ENCODE measurements around the gene ABLIM3. TPM values are rescaled to one million over a fixed set of nuclear protein-coding genes. Genes with fewer than 3 reads are reported as not detected.

Gene ABLIM3
- total RNA-seq, 1 donor from 2014 or later: 131 TPM

- ATAC-seq (ENCODE audit: poor library complexity): no peak
These were observed 86.0 kb downstream of the ABLIM3 start for GRCh38 chr5:149227168-149227826.

GRCh38 chr5:149228618-149229297 is 87.5 kb downstream of the ABLIM3 start:
- peak; percentile 85 for ATAC-seq (ENCODE audit: poor library complexity)
- intact Hi-C loops (cut with DNase I): no loop called here
- no peak for DNase-seq

More at GRCh38 chr5:149227168-149227826, 86.0 kb downstream of the ABLIM3 start:
- no peak for DNase-seq
- intact Hi-C loops (cut with DNase I): no loop called here

DNA sequence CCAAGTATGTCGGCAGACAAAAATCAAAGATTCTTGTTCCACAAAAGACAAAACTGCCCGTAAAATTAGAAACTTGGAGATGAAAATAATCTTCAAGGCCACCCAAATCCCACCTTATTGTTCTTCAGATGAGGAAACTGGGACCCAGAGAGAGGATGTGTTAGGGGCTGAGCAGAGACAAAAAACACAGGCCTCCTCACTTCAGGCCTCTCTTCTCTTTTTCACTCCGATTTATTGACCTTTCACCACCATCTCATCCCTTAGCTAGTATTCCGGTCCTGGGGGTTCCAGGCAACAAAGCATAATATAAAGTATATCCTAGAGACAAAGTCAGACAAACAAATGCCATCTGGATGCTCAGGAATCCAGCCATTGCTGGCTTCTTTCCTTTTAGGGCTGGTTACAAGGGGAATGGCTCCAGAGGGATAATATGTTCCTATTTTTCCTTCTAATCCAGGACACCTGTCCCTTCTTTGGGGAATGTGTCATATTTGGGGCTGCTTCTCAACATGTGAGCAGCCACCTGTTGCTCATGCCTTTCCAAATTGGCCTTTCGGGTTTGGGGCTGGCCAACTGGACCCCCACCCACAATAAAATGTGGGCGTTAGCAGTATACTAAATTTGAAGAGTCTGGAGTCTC is 88.1 kb downstream of the ABLIM3 start:
- intact Hi-C loops (cut with DNase I): no loop called here
- ATAC-seq (ENCODE audit: poor library complexity) (no peak), DNase-seq (no peak)

GRCh38 chr5:149235841-149236240 is 94.5 kb downstream of the ABLIM3 start:
- ATAC-seq (ENCODE audit: poor library complexity): peak; percentile 94
- intact Hi-C loops (cut with DNase I): no loop called here
- DNase-seq: peak; percentile 55

GRCh38 chr5:149237662-149238061 is 96.4 kb downstream of the ABLIM3 start:
- no peak for DNase-seq
- no peak for ATAC-seq (ENCODE audit: poor library complexity)
- intact Hi-C loops (cut with DNase I): no loop called here

- DNase-seq (no peak), ATAC-seq (ENCODE audit: poor library complexity) (no peak)
- intact Hi-C loops (cut with DNase I): no loop called here
These were observed 97.2 kb downstream of the ABLIM3 start for GRCh38 chr5:149238540-149238939.

- intact Hi-C loops (cut with DNase I): no loop called here
- ATAC-seq (ENCODE audit: poor library complexity) (no peak), DNase-seq (no peak)
These were observed 98.6 kb downstream of the ABLIM3 start for GRCh38 chr5:149239917-149240316.

GRCh38 chr5:149240354-149240998 is 99.2 kb downstream of the ABLIM3 start:
- ATAC-seq (ENCODE audit: poor library complexity): no peak
- DNase-seq: peak; percentile 59
- intact Hi-C loops (cut with DNase I): no loop called here

DNA sequence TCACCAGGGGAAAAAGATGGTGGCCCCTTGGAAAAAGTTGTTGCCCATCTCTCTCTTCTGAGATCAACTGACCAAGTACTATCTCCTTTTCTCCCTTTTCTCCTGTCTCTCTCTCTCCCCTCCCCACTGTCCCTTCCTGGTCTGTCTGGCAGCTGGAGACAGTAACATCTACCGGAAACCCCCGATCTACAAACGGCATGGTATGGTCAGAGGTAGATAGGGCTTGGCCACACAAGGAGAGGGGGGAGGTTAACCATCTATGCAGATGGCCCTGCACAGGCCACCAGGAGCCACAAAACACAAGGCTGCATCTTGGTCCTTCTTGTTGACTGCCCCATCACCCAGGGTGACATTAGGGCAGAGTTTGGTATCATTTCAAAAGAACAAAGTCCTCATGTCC is 101.0 kb downstream of the ABLIM3 start:
- intact Hi-C loops (cut with DNase I): no loop called here
- ATAC-seq (ENCODE audit: poor library complexity) (no peak), DNase-seq (no peak)

DNA sequence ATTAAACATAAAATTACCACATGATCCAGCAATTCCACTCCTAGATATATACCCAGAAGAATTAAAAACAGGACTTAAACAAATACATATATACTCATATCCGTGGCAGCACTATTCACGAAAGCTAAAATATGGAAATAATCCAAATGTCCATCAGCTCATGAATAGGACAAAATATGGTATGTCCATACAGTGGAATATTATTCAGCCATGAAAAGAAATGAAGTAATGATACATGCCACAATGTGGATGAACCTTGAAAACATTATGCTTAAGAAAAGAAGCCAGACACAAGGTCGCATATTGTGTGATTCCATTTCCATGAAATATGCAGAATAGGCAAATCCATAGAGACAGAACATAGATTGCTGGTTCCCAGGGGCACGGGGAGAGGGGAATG is 105.6 kb downstream of the ABLIM3 start:
- intact Hi-C loops (cut with DNase I): no loop called here
- no peak for ATAC-seq (ENCODE audit: poor library complexity)
- no peak for DNase-seq

GRCh38 chr5:149247726-149248125 is 106.4 kb downstream of the ABLIM3 start:
- DNase-seq: no peak
- ATAC-seq (ENCODE audit: poor library complexity): no peak
- intact Hi-C loops (cut with DNase I): no loop called here

- intact Hi-C loops (cut with DNase I): no loop called here
- no peak for ATAC-seq (ENCODE audit: poor library complexity)
- DNase-seq: no peak
These were observed 110.3 kb downstream of the ABLIM3 start for GRCh38 chr5:149251546-149251945.

GRCh38 chr5:149254506-149254905 is 113.2 kb downstream of the ABLIM3 start:
- ATAC-seq (ENCODE audit: poor library complexity) (no peak), DNase-seq (no peak)
- intact Hi-C loops (cut with DNase I): no loop called here

DNA sequence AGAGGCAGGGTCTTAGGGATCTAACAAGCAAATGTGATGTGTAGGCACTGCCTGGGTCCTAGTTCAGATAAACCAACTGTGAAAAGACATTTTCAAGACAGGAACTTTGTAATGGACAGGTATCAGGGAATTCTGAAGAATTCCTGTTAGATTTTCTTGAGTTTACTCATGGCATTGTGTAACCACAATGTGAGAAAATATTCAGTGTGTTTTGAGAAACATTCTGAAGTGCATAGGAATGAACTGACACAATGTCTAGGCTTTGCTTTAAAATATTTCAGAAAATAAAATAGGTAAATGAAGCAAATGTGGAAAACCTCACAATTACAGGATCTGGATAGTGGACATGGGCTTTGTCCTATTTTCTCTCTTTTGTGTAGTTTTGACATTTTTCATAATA is 115.2 kb downstream of the ABLIM3 start:
- intact Hi-C loops (cut with DNase I): no loop called here
- ATAC-seq (ENCODE audit: poor library complexity) (no peak), DNase-seq (no peak)

- DNase-seq (no peak), ATAC-seq (ENCODE audit: poor library complexity) (no peak)
- intact Hi-C loops (cut with DNase I): no loop called here
These were observed 115.8 kb downstream of the ABLIM3 start for GRCh38 chr5:149257131-149257530.

DNA sequence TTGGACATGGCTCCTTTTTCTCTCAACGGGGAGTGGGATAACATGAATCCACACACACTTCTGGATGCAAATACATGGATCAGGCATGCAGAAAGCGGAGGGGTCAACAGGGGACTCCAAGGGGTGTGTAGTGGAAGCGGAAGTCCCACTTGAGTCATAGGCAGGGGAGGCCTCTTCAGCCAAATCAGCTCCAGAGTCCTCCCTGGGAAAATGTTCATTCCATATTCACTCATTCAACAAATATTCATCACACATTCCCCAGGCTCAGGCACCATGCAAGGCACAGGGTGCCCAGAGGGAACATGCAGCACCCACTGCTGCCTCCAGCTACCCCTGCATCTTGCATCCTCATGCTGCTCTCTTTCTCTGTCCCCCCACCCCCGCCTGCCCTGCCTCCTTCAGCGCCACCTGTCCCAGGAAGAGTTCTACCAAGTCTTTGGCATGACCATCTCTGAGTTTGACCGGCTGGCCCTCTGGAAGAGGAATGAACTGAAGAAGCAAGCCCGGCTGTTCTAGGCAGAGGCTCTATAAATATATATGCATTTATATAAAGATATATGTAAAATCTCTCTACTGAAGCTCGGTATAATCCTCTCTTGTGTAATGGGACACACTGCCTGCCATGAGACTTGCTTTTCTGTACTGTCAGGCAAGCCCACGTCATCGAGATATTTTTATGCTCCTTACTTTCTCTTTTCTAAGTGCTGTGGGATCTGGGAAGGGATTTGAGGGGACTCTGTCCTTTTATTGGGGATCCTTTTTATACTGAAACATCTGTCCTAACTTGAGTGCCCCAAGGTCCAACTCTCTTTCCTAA is 116.8 kb downstream of the ABLIM3 start:
- intact Hi-C loops (cut with DNase I): no loop called here
- DNase-seq (no peak), ATAC-seq (ENCODE audit: poor library complexity) (no peak)

- ATAC-seq (ENCODE audit: poor library complexity) (no peak), DNase-seq (no peak)
- intact Hi-C loops (cut with DNase I): no loop called here
These were observed 119.5 kb downstream of the ABLIM3 start for GRCh38 chr5:149260761-149261160.

- intact Hi-C loops (cut with DNase I): no loop called here
- DNase-seq (no peak), ATAC-seq (ENCODE audit: poor library complexity) (no peak)
These were observed 120.0 kb downstream of the ABLIM3 start for GRCh38 chr5:149261246-149261645.

GRCh38 chr5:149262315-149262714 is 121.0 kb downstream of the ABLIM3 start:
- DNase-seq: no peak
- intact Hi-C loops (cut with DNase I): no loop called here
- ATAC-seq (ENCODE audit: poor library complexity): no peak
